ENCODE results near the gene CAV3.

Gene CAV3

DNA sequence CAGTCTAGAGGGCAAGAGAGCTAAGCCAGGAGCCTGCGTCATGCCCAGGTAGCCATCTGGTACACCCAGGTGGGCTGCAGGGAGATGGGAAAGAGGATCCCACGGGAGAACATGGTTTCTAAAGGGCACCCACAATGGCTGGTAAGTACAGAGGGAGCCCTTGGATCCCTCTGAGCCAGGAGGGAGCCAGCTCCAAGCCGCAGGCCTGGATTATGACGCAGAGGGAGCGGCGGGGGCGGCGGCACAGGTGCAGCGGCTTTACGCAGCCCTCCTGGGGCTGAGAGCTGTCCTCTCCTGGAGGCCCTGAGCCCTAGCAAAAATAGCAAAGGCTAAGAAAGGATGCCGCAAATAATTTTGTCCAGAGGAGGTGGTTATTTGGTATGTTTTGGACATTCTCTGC, 2.8 kb downstream of the CAV3 start:
- no peak for DNase-seq

DNA sequence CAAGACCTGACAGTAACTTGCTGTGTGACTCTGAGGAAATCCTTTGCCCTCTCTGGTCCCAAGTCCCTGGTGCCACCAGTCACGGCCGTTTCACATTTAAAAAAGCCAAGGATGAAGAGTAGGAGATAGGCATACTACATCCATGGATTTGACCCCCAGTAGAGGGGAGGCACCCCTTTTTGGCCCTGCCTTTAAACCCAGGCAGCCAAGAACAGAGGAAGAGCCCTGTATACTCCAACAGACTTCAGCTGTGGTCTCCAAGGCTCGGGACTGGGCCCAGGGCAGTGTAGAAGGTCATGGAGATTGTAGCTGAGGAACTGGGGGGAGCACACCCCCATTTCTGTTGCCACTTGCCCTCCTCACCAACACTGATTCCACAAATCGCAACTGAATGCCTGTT, 3.7 kb downstream of the CAV3 start:
- no peak for DNase-seq

- DNase-seq, result no peak
These were observed 4.2 kb downstream of the CAV3 start for GRCh38 chr3:8737823-8738222.

- DNase-seq, result no peak
These were observed 5.0 kb downstream of the CAV3 start for GRCh38 chr3:8738639-8739038.

- DNase-seq, result no peak
These were observed 6.3 kb downstream of the CAV3 start for GRCh38 chr3:8739757-8740504.

DNA sequence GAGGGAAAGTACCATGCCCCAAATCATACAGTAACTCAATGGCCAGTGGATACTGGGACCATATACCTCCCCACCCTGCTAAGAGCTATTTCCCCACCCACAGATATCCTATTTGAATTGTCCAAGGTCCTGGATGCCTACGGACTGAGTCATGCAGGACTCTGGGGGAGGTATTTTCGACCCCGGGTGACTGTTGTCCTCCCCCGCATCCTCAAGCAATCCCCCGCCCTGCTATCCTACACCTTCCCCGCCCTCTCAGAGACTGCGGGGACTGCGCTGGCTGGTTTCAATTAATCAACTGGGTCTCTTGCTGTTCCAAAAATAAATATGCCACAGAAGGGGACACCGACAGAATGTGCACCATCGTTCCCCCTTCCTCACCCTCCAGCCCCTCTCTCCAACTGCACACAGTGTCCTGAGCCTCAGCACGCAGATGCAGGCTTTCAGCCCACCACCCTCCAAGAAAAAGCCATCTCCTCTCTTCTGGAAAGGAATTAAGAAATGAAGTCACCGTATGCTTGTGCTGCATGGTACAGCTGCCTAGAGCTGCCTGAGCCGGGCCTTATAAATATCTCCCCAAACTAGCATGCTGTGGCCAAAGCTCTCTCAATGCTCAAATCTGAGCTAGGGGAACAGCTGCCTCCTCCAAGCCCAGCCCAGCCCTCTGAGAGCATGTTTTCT, 8.1 kb downstream of the CAV3 start:
- DNase-seq, result no peak

- DNase-seq, result no peak
These were observed 9.5 kb downstream of the CAV3 start for GRCh38 chr3:8743021-8743601.

- no peak for DNase-seq
These were observed 10.3 kb downstream of the CAV3 start for GRCh38 chr3:8743911-8744310.

DNA sequence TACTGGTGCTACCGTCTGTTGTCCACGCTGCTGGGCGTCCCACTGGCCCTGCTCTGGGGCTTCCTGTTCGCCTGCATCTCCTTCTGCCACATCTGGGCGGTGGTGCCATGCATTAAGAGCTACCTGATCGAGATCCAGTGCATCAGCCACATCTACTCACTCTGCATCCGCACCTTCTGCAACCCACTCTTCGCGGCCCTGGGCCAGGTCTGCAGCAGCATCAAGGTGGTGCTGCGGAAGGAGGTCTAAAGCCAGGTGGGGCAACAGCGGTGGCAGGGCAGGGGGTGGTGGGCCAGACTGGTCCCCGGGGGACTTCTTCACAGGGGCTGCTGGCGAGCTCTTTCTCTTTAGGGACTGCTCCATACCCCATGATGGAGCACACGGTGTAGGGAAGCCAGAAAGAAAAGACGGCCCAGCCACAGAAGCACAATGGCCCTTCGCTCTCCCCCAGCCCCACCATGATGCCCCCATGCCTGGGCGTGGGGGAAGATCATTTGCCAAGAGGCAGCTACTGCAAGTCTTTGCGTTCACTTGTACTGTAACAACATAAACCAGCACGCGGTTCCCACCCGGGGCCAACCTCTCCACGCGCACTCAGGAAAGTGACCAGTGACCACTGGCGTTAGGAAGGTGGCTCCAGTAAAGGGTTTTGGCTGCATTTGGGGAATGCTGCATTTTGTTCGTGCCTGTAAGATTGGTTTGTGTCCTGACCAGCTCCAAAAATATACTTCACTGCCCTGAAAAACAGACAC, 12.2 kb downstream of the CAV3 start:
- no peak for DNase-seq

- DNase-seq, result no peak
These were observed 13.3 kb downstream of the CAV3 start for GRCh38 chr3:8746780-8747345.

DNA sequence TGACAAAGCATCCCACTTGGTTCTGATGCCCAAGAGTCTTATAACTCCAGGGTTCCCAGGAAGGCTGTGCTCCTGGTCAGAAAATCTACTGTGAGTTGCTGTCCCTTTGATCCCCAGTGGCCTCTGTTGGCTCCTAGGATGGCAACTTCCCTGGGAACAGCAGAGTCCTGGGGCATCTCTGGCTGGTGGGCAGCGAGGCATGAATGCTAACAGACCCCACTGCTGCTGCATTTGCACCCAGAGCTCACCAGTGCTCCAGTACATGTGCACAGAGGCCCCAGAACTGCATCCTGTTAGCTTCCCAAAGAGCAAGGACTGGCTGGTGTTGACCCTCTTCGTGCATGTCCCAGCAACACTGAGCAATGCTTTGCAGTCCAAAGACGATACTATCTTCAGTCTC, 15.7 kb downstream of the CAV3 start:
- DNase-seq, result no peak

DNA sequence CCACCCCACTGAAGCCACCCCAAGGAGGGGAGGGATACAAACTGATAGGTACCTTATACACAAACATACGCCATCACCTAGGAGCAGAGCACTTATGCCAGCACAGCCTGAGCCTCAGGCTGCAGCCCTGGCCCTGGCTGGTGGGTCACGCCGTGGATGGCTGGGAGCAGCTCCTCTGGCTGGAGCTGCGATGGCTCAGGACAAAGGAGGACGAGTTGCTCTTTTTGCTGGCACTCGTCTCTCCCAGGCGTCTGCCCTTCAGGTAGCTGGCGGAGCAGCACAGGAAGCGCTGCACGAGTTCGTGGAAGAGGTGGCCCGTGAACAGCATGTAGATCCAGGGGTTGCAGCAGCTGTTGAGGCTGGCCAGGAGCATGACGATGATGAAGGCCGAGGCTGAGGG, 19.2 kb downstream of the CAV3 start:
- no peak for DNase-seq

GRCh38 chr3:8755097-8755496, 21.5 kb downstream of the CAV3 start:
- DNase-seq, result no peak

GRCh38 chr3:8755564-8756237, 22.1 kb downstream of the CAV3 start:
- peak; percentile 14 for DNase-seq

DNA sequence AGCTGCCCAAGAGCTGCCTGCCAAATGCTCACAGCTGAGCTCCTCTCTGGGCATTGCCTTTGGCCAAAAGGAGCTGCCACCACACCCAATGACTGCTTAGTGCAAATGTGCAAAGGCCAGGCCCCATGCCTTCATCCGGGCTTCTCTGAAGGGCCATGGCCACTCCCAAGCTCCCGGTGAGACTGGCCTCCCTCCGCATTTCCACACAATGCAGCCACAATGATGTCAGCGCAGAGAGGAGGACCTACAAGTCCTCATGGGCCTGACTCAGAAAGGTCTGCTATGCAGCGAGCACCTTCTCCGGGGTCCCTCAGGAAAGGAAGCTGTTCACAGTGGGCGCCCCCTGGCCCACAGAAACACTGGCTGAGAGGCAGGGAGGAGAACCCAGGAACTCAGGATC, 23.1 kb downstream of the CAV3 start:
- no peak for DNase-seq

GRCh38 chr3:8757551-8758518, 24.2 kb downstream of the CAV3 start:
- DNase-seq, result no peak

DNA sequence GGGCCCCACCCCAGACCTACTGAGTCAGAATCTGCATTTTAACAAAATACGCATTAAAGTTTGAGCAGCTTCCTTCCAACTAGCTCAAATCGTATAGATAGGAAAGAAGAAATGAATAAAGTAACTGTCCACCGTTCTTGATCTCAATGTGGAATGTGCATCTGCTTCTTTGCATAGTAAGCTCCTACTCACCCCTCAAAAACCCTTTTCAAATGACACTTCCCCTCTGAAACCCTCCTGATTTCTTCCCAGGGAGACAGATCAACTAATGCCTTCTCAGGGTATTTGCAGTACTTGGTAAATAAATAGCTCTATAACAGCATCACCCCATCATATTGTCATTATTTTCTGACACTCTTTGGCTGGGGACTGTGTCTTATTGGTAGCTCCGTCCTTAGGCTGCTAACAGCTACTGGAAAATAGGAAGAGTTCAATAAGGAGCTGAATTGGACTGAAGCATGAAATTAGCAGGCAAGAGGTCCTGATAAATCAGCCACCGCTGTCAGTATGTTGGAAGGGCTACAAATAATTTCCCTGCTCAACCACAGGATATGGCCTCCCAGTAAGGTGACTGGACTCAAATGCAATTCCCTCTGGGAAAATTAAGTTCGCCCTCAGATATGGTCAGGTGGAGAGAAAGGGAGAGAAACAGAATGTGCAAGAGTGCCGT, 25.6 kb downstream of the CAV3 start:
- no peak for DNase-seq

DNA sequence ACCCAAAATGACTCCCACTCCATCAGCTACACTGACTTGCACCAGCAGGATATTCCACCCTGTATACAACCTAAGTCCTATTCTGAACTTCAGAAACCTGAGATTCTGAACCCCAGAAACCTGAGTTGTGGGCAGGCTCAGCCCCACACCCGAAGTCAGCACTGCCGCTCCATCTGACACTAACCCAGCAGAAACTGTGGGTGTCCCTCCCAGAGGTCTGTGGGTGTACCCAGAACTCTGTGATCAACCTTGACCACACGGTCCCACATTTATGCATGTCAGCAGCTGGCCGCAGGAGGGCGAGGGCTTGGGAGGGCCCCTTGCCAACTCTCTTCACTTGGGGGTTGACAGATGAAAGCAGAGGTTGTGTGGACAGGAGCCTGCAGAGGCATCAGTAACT, 26.5 kb downstream of the CAV3 start:
- DNase-seq, result no peak

GRCh38 chr3:8760506-8760905, 26.9 kb downstream of the CAV3 start:
- no peak for DNase-seq

GRCh38 chr3:8761866-8762265, 28.3 kb downstream of the CAV3 start:
- no peak for DNase-seq
